Adrenal gland (tissue), 12 donors: ENCODE results near the gene PEAR1. TPM values are rescaled to one million over a fixed set of nuclear protein-coding genes. Genes with fewer than 3 reads are reported as not detected.
A peak's percentile ranks its signal among the peaks of the same experiment; 100 is the strongest.

Experiments used
- DNase-seq, 7 donors: peaks; one replicate each; pipeline ENCODE4 v3.0.0-alpha.2; 2019 to 2020
- H3K27ac ChIP-seq, 5 donors: fragments of 200-600 bp; sonication (generic) in 4 of 5; 1 replicate in 3 of 5; 2 replicates in 2 of 5; pipeline versions ENCODE4 v1.5.1 to v1.8.0; 2016 to 2020; ENCODE audit warnings: mild to moderate bottlenecking in 1 of 5
- H3K27me3 ChIP-seq: fragments of 200-600 bp; 2 replicates; pipeline ENCODE4 v1.8.0; 2021
- H3K36me3 ChIP-seq, 2 donors: fragments of 200-600 bp; replicated peaks in 1 of 2; 1 replicate in 1 of 2; 2 replicates in 1 of 2; pipeline versions ENCODE4 v1.5.1 to v1.8.0; 2018 to 2022
- H3K4me1 ChIP-seq, 2 donors: fragments of 200-600 bp; replicated peaks in 1 of 2; 1 replicate in 1 of 2; 2 replicates in 1 of 2; pipeline versions ENCODE4 v1.5.1 to v1.8.0; 2018 to 2021
- H3K4me3 ChIP-seq, 4 donors: fragments of 200-600 bp; sonication (generic) in 3 of 4; one replicate each; pipeline ENCODE4 v1.5.1; 2016 to 2018
- H3K9me3 ChIP-seq, 3 donors: fragments of 200-600 bp; sonication (generic) in 1 of 3; replicated peaks in 1 of 3; 1 replicate in 2 of 3; 2 replicates in 1 of 3; pipeline versions ENCODE4 v1.5.1 to v1.8.0; 2016 to 2021
- CTCF ChIP-seq, 6 experiments: fragments of 450-650 bp in 4 of 6; fragments of 200-600 bp in 2 of 6; sonication (generic) in 1 of 6; IDR thresholded peaks; 1 replicate in 5 of 6; 2 replicates in 1 of 6; pipeline versions ENCODE4 v1.5.1 to v1.8.0; 2016 to 2021; ENCODE audit warnings: antibody characterized with exemption in 6 of 6, mild to moderate bottlenecking in 2 of 6, moderate library complexity in 1 of 6
- POLR2A ChIP-seq, 2 donors: fragments of 450-650 bp; IDR thresholded peaks; one replicate each; pipeline ENCODE4 v1.6.1; 2017; ENCODE audit warnings: antibody characterized with exemption in 2 of 2, mild to moderate bottlenecking in 2 of 2, moderate library complexity in 1 of 2
- WGBS, 4 donors: extraction: QIAGEN DNeasy Blood & Tissue Kit in 2 of 4; methylation state at CpG; one replicate each; pipeline versions ENCODE4 v1.1.5 to v1.1.7; 2013 to 2017; 5-methylcytosine and 5-hydroxymethylcytosine counted together
- intact Hi-C, 2 donors: fragments of 100-400 bp; cut with DNase I; formaldehyde crosslinking; loops; one replicate each; pipeline versions ENCODE4 v1.14.1 to v1.15.0; 2022 to 2023
- polyA plus RNA-seq, 3 donors: library from polyadenylated mRNA; stranded (reverse); fragments of 200-250 nt in 2 of 3; fragments of 350-450 nt in 1 of 3; fragmentation: Illumina TruSeq in 1 of 3; extraction: RNeasy Lipid Tissue Mini Kit (QIAGEN cat#74804) in 1 of 3; gene quantifications; one replicate each; pipeline ENCODE4 v1.2.3, GENCODE V29; 2013 to 2014
- total RNA-seq, 9 donors: library from RNA; depleted of rRNA in 4 of 9; stranded (reverse); fragments of >200 nt in 4 of 9; fragments of 120-200 nt in 1 of 9; fragmentation: NEBNext Ultra II Directional in 1 of 9; extraction: Animal tissue kit (Norgen Biotek cat#: 25700) in 1 of 9; gene quantifications; one replicate each; pipeline versions ENCODE4 v1.1.0 to v1.2.4, GENCODE V29; 2013 to 2023
- donor health status: healthy with polysubstance abuse.
- donor health status: Bipolar disorder and iron deficiency.
- donor health status: DM: yes; HTN: yes; CAD: no.
- donor health status: DM: no; HTN: no; CAD: no.
- donor health status: DM: no; HTN: no; CAD: no.
- donor health status: DM: yes; HTN: yes; CAD: no.

The PEAR1 gene
- total and polyA plus RNA-seq, 12 donors, result 4.2 to 31.1 (median 10.4) TPM

GRCh38 chr1:156959414-156959813 lies 65.9 kb downstream of the PEAR1 start:
- WGBS, 4 donors, result 32 to 53% (median 44%) methylated on average over 2 of the region's 2 CpGs

GRCh38 chr1:156959925-156960324 lies 66.4 kb downstream of the PEAR1 start:
- H3K36me3 ChIP-seq, result peaks cover 0 to 83% of the 10 kb centered on the region in 2 donors
- WGBS, 4 donors, result 87 to 90% (median 87%) methylated on average over 6 of the region's 6 CpGs
- no peak overlapping the region for H3K27ac ChIP-seq
- no peaks in the 10 kb centered on the region for H3K27me3 ChIP-seq
- H3K4me1 ChIP-seq, result peaks cover 4 to 8% of the 10 kb centered on the region in 2 donors
- intact Hi-C loops, result no loop called here
- H3K9me3 ChIP-seq, result no peaks in the 10 kb centered on the region
- TF ChIP-seq POLR2A (IDR thresholded peaks at IDR 0.05), result no peak
- TF ChIP-seq CTCF (IDR thresholded peaks at IDR 0.05), result no peak
- no peak overlapping the region for H3K4me3 ChIP-seq
- no peak for DNase-seq

More at GRCh38 chr1:156959414-156959813, 65.9 kb downstream of the PEAR1 start:
- Histone ChIP-seq H3K4me3 (no peak overlapping the region), H3K27ac (no peak overlapping the region), H3K4me1 (peaks cover 4 to 8% of the 10 kb centered on the region in 2 donors), H3K27me3 (no peaks in the 10 kb centered on the region), H3K9me3 (no peaks in the 10 kb centered on the region), H3K36me3 (peaks cover 0 to 87% of the 10 kb centered on the region in 2 donors)
- DNase-seq, result peak in 5 of 7 donors; percentile 49 to 83 (median 68)
- TF ChIP-seq CTCF (IDR thresholded peaks at IDR 0.05) (no peak), POLR2A (IDR thresholded peaks at IDR 0.05) (no peak)
- intact Hi-C loops, result no loop called here

GRCh38 chr1:156961709-156962108 lies 68.2 kb downstream of the PEAR1 start:
- no peaks in the 10 kb centered on the region for H3K9me3 ChIP-seq
- DNase-seq, result no peak
- H3K36me3 ChIP-seq, result peaks cover 0 to 83% of the 10 kb centered on the region in 2 donors
- H3K27me3 ChIP-seq, result no peaks in the 10 kb centered on the region
- no peak overlapping the region for H3K27ac ChIP-seq
- 78 to 82% (median 80%) methylated on average over 4 of the region's 4 CpGs for whole genome bisulfite sequencing, 4 donors
- intact Hi-C loops, result no loop called here
- peaks cover 4 to 8% of the 10 kb centered on the region in 2 donors for H3K4me1 ChIP-seq
- no peak overlapping the region for H3K4me3 ChIP-seq
- TF ChIP-seq POLR2A (IDR thresholded peaks at IDR 0.05) (no peak), CTCF (IDR thresholded peaks at IDR 0.05) (no peak)

- peaks cover 0 to 81% of the 10 kb centered on the region in 2 donors for H3K36me3 ChIP-seq
- H3K4me3 ChIP-seq, result no peak overlapping the region
- intact Hi-C loops, result no loop called here
- no peaks in the 10 kb centered on the region for H3K9me3 ChIP-seq
- H3K27ac ChIP-seq, result peak overlapping the region in 2 of 5 donors; percentile 18 to 38
- H3K4me1 ChIP-seq, result peaks cover 4 to 8% of the 10 kb centered on the region in 2 donors
- DNase-seq, result peak in 3 of 7 donors; percentile 16 to 36 (median 27)
- 45 to 58% (median 48%) methylated on average over 3 of the region's 3 CpGs for WGBS, 4 donors
- TF ChIP-seq POLR2A (IDR thresholded peaks at IDR 0.05) (no peak), CTCF (IDR thresholded peaks at IDR 0.05) (no peak)
- no peaks in the 10 kb centered on the region for H3K27me3 ChIP-seq
These were observed 70.1 kb downstream of the PEAR1 start for GRCh38 chr1:156963621-156964020.
